ENCODE data around the gene STX19. TPM values are rescaled to one million over a fixed set of nuclear protein-coding genes. Genes with fewer than 3 reads are reported as not detected.
A peak's percentile ranks its signal among the peaks of the same experiment; 100 is the strongest.

STX19 gene
- total RNA-seq, 2 donors from 2014 or later = 9.0 to 18.8 TPM

DNA sequence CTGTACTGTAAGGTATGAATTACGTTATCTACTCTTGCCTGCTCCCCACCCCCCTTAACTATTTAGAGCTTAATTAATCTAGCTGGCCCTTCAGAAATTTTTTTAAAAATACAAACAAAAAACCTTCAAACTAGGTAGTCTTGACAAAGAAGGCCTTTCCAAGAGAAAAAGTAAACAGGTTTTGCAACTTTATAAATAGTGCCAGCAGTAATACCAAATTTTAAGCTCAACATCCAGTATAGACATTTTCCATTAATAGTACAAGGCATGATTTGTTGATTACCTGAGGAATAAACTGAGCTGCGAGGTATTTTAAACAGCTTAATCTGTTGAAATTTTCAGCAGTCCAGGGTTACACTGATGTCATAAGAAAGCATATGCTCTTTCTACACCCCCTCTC lies 20.1 kb downstream of the STX19 start:
- Histone ChIP-seq H3K27ac (no peak overlapping the region), H3K27me3 (no peaks in the 10 kb centered on the region), H3K9me3 (no peaks in the 10 kb centered on the region), H3K4me1 (no peaks in the 10 kb centered on the region), H3K4me3 (no peak overlapping the region), H3K36me3 (peaks cover 4% of the 10 kb centered on the region), H3K9ac (ENCODE audit: low read depth in 2 of 2, low read length in 2 of 2) (no peak overlapping the region)
- TF ChIP-seq CTCF (IDR thresholded peaks at IDR 0.05) = no peak
- intact Hi-C loops (cut with DNase I) = no loop called here
- no peak for DNase-seq

GRCh38 chr3:94004301-94004910 lies 24.0 kb downstream of the STX19 start:
- TF ChIP-seq CTCF (IDR thresholded peaks at IDR 0.05) = peak; percentile 81
- Histone ChIP-seq H3K9me3 (no peaks in the 10 kb centered on the region), H3K4me1 (no peaks in the 10 kb centered on the region), H3K27ac (no peak overlapping the region), H3K9ac (ENCODE audit: low read depth in 2 of 2, low read length in 2 of 2) (no peak overlapping the region), H3K27me3 (no peaks in the 10 kb centered on the region), H3K4me3 (no peak overlapping the region), H3K36me3 (no peaks in the 10 kb centered on the region)
- DNase-seq = no peak
- intact Hi-C loops (cut with DNase I) = loop anchor here (5.0 kb wide), 1 partner anchor 63 kb away; no protein-coding TSS in a partner anchor

DNA sequence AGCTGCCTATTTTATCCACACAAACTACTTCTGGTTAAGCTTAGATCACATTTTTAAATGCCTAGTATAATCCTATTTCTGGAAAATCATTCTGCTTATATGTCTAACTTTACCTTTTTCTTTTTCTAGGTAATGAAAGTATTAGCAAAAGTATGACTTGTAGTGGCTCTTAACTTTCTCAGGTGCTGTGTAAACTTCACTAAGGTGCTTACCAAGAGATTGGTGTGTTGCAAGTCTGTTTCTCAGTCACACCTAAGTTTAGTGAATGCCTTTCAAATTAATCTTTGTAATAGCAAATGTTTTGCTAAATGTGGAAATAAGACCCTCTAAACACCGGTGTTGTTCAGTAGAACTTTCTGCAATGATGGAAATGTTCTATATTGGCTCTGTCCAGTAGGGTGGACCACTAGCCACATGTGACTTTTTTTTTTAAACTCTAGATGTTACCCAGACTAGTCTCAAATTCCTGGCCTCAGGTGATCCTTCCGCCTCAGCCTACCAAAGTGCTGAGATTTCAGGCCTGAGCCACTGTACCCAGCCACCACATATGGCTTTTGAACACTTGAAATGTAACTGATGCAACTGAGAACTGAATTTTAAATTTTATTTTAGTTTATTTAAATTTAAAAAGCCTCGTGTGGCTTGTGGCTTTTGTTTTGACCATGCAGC lies 26.4 kb downstream of the STX19 start:
- Histone ChIP-seq H3K4me3 (no peak overlapping the region), H3K9ac (ENCODE audit: low read depth in 2 of 2, low read length in 2 of 2) (no peak overlapping the region)
- no peak for TF ChIP-seq CTCF (IDR thresholded peaks at IDR 0.05)

GRCh38 chr3:94001191-94001590 lies 27.2 kb downstream of the STX19 start:
- intact Hi-C loops (cut with DNase I) = loop anchor here (5.0 kb wide), 1 partner anchor 66 kb away; no protein-coding TSS in a partner anchor

More for the DNA sequence above, 26.4 kb downstream of the STX19 start:
- Histone ChIP-seq H3K27me3 (no peaks in the 10 kb centered on the region), H3K27ac (no peak overlapping the region), H3K9me3 (no peaks in the 10 kb centered on the region), H3K36me3 (no peaks in the 10 kb centered on the region), H3K4me1 (no peaks in the 10 kb centered on the region)
- intact Hi-C loops (cut with DNase I) = loop anchor here (5.0 kb wide), 1 partner anchor 65 kb away; no protein-coding TSS in a partner anchor
- no peak for DNase-seq

GRCh38 chr3:93994056-93994455 lies 34.3 kb downstream of the STX19 start:
- no peaks in the 10 kb centered on the region for H3K9me3 ChIP-seq
- no peak overlapping the region for H3K9ac ChIP-seq (ENCODE audit: low read depth in 2 of 2, low read length in 2 of 2)
- no peak for TF ChIP-seq CTCF (IDR thresholded peaks at IDR 0.05)
- no peaks in the 10 kb centered on the region for H3K27me3 ChIP-seq
- no peak for DNase-seq
- no peaks in the 10 kb centered on the region for H3K4me1 ChIP-seq
- no peak overlapping the region for H3K27ac ChIP-seq
- H3K4me3 ChIP-seq = no peak overlapping the region
- H3K36me3 ChIP-seq = no peaks in the 10 kb centered on the region
- intact Hi-C loops (cut with DNase I) = no loop called here

More at GRCh38 chr3:94001191-94001590, 27.2 kb downstream of the STX19 start:
- Histone ChIP-seq H3K4me3 (no peak overlapping the region), H3K27ac (no peak overlapping the region), H3K9ac (ENCODE audit: low read depth in 2 of 2, low read length in 2 of 2) (no peak overlapping the region), H3K27me3 (no peaks in the 10 kb centered on the region), H3K4me1 (no peaks in the 10 kb centered on the region), H3K9me3 (no peaks in the 10 kb centered on the region), H3K36me3 (no peaks in the 10 kb centered on the region)
- no peak for TF ChIP-seq CTCF (IDR thresholded peaks at IDR 0.05)
- DNase-seq = no peak

Data from colonic mucosa (tissue), 4 donors.